Right cardiac atrium (tissue), 5 donors: Measurements from ENCODE around the gene HUS1B. TPM values are rescaled to one million over a fixed set of nuclear protein-coding genes. Genes with fewer than 3 reads are reported as not detected.
A peak's percentile ranks its signal among the peaks of the same experiment; 100 is the strongest.
"Not testable (repeated sequence)": the region's sequence is repeated elsewhere in the genome, so short reads cannot be mapped to it uniquely, and the experiment has no call there.

ENCODE experiments used
- ATAC-seq, 2 donors: fragments of 200-7000 bp; cut with Tn5 transposase; one replicate each; pipeline versions ENCODE4 v1.8.0 to v1.9.1; 2020; ENCODE audit warnings: moderate library complexity in 2 of 2, mild to moderate bottlenecking in 1 of 2
- DNase-seq, 3 donors: peaks; one replicate each; pipeline ENCODE4 v3.0.0-alpha.2; 2020
- H3K27ac ChIP-seq: one replicate; pipeline ENCODE4 v1.5.1; 2013; ENCODE audit warnings: mild to moderate bottlenecking, low read length, control low read depth, moderate library complexity
- H3K27me3 ChIP-seq: one replicate; pipeline ENCODE4 v1.6.1; 2013; ENCODE audit not compliant: control insufficient read depth, insufficient read depth
- H3K4me1 ChIP-seq: one replicate; pipeline ENCODE4 v1.6.1; 2013; ENCODE audit warnings: low read length; ENCODE audit not compliant: control insufficient read depth, insufficient read depth
- H3K4me3 ChIP-seq: one replicate; pipeline ENCODE4 v1.5.1; 2013; ENCODE audit warnings: low read length, control low read depth
- H3K9me3 ChIP-seq: one replicate; pipeline ENCODE4 v1.6.1; 2013; ENCODE audit warnings: low read length; ENCODE audit not compliant: control insufficient read depth
- WGBS: extraction: QIAGEN DNeasy Blood & Tissue Kit; methylation state at CpG from one replicate; pipeline ENCODE4 v1.1.7; 2013; 5-methylcytosine and 5-hydroxymethylcytosine counted together
- intact Hi-C, 4 donors: fragments of 100-400 bp; cut with DNase I; formaldehyde crosslinking; loops; one replicate each; pipeline versions ENCODE4 v1.11.0 to v1.14.0; 2022 to 2023
- long read RNA-seq, 4 donors: library from polyadenylated mRNA; unstranded; transcript quantifications; one replicate each; pipeline ENCODE4 v2.0.0, GENCODE V29; 2020 to 2021
- polyA plus RNA-seq: library from polyadenylated mRNA; stranded (reverse); fragments of 200-250 nt; gene quantifications from one replicate; pipeline ENCODE4 v1.2.3, GENCODE V29; 2013
- total RNA-seq, 4 donors: library from RNA; stranded (reverse); fragmentation: NEBNext Ultra II Directional; extraction: Animal tissue kit (Norgen Biotek cat#: 25700); gene quantifications; one replicate each; pipeline ENCODE4 v1.2.1, GENCODE V29; 2021
- donor health status: healthy with polysubstance abuse.
- donor health status: DM: no; HTN: yes; CAD: no.
- donor health status: DM: no; HTN: no; CAD: no.
- donor health status: DM: no; HTN: yes; CAD: no; lungs with severe emphysema.
- donor health status: DM: yes; HTN: yes; CAD: no.

The HUS1B gene
- total RNA-seq (under 1 TPM in 3 of 4 donors, not detected in 1; 0.29 to 0.58 (median 0.31) TPM), polyA plus RNA-seq (not detected)
- long read RNA-seq, donor 1: 0 reads
- long read RNA-seq, donor 2: 0 reads
- long read RNA-seq, donor 3: 0 reads
- long read RNA-seq, donor 4: 0 reads

DNA sequence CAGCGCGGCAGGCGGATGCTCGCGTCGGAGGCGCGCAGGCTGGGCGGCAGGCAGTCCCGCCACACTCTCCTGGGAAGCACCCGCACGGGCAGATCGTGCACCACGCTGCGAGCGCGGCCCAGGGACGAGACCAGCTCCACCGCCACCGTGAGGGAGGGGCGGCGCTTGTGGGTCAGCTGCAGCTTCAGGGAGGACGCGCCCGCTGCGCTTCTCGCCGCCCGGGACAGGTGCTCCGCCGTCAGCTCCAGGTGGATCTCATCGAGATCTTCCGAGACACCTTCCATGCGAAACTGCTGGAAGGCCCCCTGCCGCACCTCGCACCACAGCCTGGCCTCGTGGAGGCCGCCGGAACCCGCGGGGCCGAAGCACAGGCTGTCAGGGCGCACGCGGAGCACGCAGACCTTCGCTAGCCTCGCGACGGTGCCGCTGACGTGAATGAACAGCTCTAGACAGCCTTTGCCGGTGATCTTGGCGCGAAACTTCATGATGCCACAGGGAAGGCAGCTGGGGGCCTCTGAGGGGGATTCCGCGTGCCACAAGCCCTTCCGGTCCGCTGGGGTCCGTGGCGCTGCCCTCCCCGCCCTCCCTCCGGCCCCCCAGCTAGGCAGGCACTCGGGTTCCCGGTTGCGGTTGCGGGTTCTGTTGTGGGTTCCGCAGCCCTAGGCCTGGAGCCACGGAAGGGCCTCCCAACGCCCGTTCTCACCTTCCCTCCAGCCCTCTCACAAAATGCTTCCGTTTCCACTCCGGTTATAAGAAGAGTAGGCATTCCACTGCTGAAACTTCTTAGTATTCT, at the start of gene HUS1B:
Gene HUS1B, minus strand, starts transcription at position 641 of the 793 bp plus-strand sequence. Its CDS starts 156 bp downstream, at position 485.
- intact Hi-C loops: no loop called here
- Histone ChIP-seq H3K27me3 (no peaks in the 10 kb centered on the region), H3K4me1 (no peaks in the 10 kb centered on the region), H3K9me3 (no peaks in the 10 kb centered on the region), H3K4me3 (no peak within 1 kb of the TSS), H3K27ac (no peak within 1 kb of the TSS)
- DNase-seq: peak in 2 of 3 donors; percentile 46 to 54
- 95% methylated on average over 73 of the region's 73 CpGs for WGBS
- ATAC-seq: peak; percentile 25 to 51

GRCh38 chr6:706146-706545, 49.2 kb upstream of the HUS1B start:
- intact Hi-C loops: no loop called here
- 80% methylated on average over 6 of the region's 6 CpGs for WGBS
- Histone ChIP-seq H3K27me3 (no peaks in the 10 kb centered on the region), H3K27ac (no peak overlapping the region), H3K4me3 (no peak overlapping the region), H3K9me3 (no peaks in the 10 kb centered on the region), H3K4me1 (no peaks in the 10 kb centered on the region)
- ATAC-seq (no peak), DNase-seq (no peak)

DNA sequence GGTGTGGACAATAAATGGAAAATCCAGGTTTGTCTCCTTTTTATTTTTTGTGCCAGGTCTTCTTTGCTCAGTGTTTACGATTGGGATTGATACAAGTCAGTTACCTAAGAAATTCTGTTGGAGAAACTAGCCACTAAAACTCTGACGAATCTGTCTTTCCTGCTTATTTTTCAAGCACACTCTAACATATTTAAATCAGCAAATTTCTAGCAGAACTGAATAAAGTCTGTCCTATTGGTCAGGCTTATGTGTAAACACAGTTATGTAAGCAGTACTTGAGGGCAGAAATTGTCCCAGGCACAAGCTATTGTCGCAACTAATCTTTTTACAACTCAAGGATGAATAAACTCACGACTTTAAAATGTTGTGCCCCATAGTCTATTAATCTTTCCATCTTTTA, 48.1 kb upstream of the HUS1B start:
- no peak for DNase-seq
- no peaks in the 10 kb centered on the region for H3K9me3 ChIP-seq
- no peak overlapping the region for H3K27ac ChIP-seq
- no peak for ATAC-seq
- 58% methylated on average over 4 of the region's 4 CpGs for WGBS
- H3K4me1 ChIP-seq: no peaks in the 10 kb centered on the region
- no peak overlapping the region for H3K4me3 ChIP-seq
- intact Hi-C loops: no loop called here
- no peaks in the 10 kb centered on the region for H3K27me3 ChIP-seq

DNA sequence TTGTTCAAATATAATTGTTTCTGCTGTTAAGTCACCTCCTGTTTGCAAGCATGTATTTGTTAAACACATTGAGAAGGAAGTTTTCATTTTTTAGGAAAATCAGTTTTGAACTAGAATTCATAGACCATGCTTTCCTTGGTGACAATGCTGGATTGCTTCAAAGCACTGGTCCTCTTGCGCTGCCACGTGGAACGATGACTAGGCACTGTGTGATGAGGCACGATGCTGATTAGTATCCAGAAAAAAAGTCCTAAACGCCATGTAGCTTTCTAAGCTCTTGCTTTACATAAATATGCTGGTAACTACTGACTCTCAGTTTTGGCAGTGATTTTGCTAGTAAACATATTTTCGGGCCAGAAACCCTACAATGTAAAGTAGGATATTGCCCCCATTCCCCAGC, 47.1 kb upstream of the HUS1B start:
- DNase-seq: no peak
- intact Hi-C loops: no loop called here
- H3K27ac ChIP-seq: no peak overlapping the region
- WGBS: 82% methylated on average over 6 of the region's 6 CpGs
- ATAC-seq: no peak
- H3K27me3 ChIP-seq: no peaks in the 10 kb centered on the region
- H3K9me3 ChIP-seq: no peaks in the 10 kb centered on the region
- no peak overlapping the region for H3K4me3 ChIP-seq
- no peaks in the 10 kb centered on the region for H3K4me1 ChIP-seq

DNA sequence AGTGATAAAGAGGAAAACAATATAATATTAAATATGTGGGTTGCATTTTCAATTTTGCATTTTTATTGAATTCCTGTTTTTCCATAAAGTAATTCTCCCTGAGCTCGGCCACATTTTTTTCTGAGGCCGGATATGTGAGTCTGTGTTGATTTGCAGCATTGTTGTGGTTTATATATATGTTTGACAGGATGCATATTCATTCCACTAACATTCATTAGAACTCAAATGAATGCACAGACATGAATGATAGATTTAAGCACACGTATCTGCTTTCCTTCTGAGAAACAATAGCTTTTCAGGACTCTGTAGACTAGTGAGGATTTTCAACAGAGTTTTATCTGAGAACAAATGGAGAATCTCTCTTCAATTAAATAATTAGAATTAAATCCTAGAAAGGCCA, 46.7 kb upstream of the HUS1B start:
- Histone ChIP-seq H3K9me3 (no peaks in the 10 kb centered on the region), H3K27ac (no peak overlapping the region), H3K4me3 (no peak overlapping the region), H3K27me3 (no peaks in the 10 kb centered on the region), H3K4me1 (no peaks in the 10 kb centered on the region)
- intact Hi-C loops: no loop called here
- ATAC-seq: no peak
- no peak for DNase-seq
- WGBS: 75% methylated on average over 3 of the region's 3 CpGs

- Histone ChIP-seq H3K4me3 (no peak overlapping the region), H3K27me3 (no peaks in the 10 kb centered on the region), H3K4me1 (no peaks in the 10 kb centered on the region), H3K9me3 (no peaks in the 10 kb centered on the region), H3K27ac (no peak overlapping the region)
- WGBS: 61% methylated on average over 11 of the region's 11 CpGs
- intact Hi-C loops: no loop called here
- DNase-seq: no peak
- ATAC-seq: no peak
Observed at GRCh38 chr6:701700-702479, 45.0 kb upstream of the HUS1B start.

DNA sequence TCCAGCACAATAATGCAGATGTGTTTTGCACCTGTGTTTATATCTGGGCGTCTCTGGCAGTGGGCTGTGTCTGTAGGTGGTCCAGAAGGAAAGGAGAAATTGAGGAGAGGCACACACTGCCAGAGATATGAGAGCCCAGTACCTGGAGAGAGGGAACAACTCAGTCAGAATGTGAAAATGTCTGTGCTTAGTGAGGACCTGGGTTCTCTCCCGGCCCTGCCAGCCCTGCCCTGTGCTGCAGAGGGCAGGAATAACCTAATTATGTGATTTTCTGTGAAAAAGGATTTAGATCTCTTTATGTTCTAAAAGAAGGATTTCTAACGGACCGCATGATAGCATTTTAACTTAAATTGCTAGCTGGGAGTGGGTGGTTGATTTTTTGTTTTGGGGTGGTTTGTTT, 44.3 kb upstream of the HUS1B start:
- DNase-seq: no peak
- H3K4me3 ChIP-seq: no peak overlapping the region
- no peaks in the 10 kb centered on the region for H3K9me3 ChIP-seq
- H3K4me1 ChIP-seq: no peaks in the 10 kb centered on the region
- intact Hi-C loops: no loop called here
- H3K27ac ChIP-seq: no peak overlapping the region
- no peaks in the 10 kb centered on the region for H3K27me3 ChIP-seq
- no peak for ATAC-seq
- WGBS: 81% methylated on average over 4 of the region's 4 CpGs

GRCh38 chr6:700490-700889, 43.6 kb upstream of the HUS1B start:
- Histone ChIP-seq H3K9me3 (no peaks in the 10 kb centered on the region), H3K4me3 (no peak overlapping the region), H3K4me1 (no peaks in the 10 kb centered on the region), H3K27ac (no peak overlapping the region), H3K27me3 (no peaks in the 10 kb centered on the region)
- WGBS: 95% methylated on average over 3 of the region's 3 CpGs
- intact Hi-C loops: no loop called here
- DNase-seq: no peak
- ATAC-seq: no peak

DNA sequence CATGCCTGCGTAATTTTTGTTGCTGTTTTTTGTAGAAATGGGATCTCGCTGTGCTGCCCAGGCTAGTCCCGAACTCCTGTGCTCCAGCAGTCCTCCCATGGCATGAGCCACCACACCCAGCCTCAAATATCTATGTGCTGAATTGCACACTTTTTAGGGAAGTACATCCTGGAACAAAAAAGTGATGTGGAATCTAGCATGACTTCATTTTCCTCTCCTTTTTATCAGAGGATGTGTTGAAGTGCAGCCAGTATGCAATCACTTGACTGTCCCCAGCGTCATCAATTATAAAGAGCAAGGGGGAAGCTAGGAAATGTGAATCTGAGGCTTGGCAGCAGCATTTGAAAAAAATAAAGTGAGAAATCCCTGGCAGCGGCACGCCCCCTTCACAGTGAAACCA, 42.4 kb upstream of the HUS1B start:
- no peak overlapping the region for H3K27ac ChIP-seq
- H3K27me3 ChIP-seq: no peaks in the 10 kb centered on the region
- intact Hi-C loops: no loop called here
- WGBS: 50% methylated on average over 6 of the region's 6 CpGs
- DNase-seq (no peak), ATAC-seq (peak; percentile 62 to 86)
- H3K4me1 ChIP-seq: no peaks in the 10 kb centered on the region
- H3K9me3 ChIP-seq: no peaks in the 10 kb centered on the region
- no peak overlapping the region for H3K4me3 ChIP-seq

GRCh38 chr6:694431-695126, 37.7 kb upstream of the HUS1B start:
- H3K4me3 ChIP-seq, intact Hi-C loops, H3K9me3 ChIP-seq, H3K4me1 ChIP-seq, H3K27me3 ChIP-seq, ATAC-seq, H3K27ac ChIP-seq: not testable (repeated sequence)
- peak in 1 of 3 donors; percentile 54 for DNase-seq
- 97% methylated on average over 40 of the region's 40 CpGs for WGBS

GRCh38 chr6:693723-694009, 36.8 kb upstream of the HUS1B start:
- no peaks in the 10 kb centered on the region for H3K9me3 ChIP-seq
- intact Hi-C loops: no loop called here
- peaks cover 4% of the 10 kb centered on the region for H3K4me1 ChIP-seq
- peak in 1 of 3 donors; percentile 47 for DNase-seq
- ATAC-seq: peak in 1 of 2 donors; percentile 24
- no peak overlapping the region for H3K27ac ChIP-seq
- H3K4me3 ChIP-seq: no peak overlapping the region
- no peaks in the 10 kb centered on the region for H3K27me3 ChIP-seq
- WGBS: 93% methylated on average over 12 of the region's 12 CpGs
